ENCODE results near the gene ARAP1.

Gene ARAP1

DNA sequence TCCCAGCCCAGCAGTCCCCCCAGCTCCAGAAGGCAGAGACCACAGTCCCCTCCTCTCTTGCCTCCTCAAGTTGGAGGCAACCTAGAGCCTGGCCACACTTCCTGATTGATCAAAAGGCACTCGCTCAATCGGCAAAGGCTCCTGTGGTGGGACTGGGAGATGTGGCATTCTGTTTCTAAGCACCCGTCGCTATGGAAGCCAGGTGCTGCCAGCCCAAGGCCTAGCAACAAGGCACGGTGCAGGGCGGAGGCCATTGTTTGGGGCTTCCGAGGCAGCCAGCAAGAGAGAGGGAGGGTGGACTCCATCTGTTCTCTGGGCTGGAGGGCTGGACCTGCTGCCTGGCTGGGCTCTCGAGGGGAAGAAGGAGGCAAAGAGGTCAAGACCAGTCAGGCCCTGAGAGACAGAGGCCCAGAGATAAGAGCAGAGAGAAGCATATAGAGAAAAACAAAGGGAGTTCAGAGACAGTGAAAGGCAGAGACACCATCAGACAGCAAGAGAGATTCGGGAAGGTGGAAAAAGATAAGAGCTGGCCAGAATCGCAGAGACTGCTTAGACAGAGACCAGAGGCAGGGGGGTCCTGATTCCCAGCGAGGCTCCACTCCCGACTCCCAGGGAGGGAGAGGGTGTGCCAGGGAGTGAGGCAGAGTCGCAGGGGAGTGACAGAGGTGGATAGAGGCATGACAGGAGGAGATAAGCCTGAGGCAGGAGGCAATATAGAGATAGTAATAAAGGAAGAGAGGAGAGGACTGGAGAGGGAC lies 99.2 kb downstream of the ARAP1 start:
- DNase-seq: no peak

DNA sequence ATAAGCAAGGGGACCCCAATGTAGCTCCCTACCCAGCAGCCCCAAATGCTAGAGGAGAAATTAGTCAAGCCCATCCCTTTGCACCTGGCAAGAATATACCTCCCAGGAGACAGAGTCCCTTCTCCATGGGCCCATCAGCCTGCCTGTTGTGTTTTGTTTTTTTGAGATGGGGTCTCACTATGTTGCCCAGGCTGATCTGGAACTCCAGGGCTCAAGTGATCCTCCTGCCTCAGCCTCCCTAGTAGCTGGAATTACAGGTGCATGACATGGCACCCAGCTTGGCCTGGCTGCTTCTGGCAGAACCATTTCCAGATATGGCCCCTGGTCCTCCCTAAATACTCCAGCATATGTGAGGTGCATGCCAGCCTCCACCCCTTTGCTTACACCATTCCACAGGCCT lies 100.1 kb downstream of the ARAP1 start:
- DNase-seq: no peak

DNA sequence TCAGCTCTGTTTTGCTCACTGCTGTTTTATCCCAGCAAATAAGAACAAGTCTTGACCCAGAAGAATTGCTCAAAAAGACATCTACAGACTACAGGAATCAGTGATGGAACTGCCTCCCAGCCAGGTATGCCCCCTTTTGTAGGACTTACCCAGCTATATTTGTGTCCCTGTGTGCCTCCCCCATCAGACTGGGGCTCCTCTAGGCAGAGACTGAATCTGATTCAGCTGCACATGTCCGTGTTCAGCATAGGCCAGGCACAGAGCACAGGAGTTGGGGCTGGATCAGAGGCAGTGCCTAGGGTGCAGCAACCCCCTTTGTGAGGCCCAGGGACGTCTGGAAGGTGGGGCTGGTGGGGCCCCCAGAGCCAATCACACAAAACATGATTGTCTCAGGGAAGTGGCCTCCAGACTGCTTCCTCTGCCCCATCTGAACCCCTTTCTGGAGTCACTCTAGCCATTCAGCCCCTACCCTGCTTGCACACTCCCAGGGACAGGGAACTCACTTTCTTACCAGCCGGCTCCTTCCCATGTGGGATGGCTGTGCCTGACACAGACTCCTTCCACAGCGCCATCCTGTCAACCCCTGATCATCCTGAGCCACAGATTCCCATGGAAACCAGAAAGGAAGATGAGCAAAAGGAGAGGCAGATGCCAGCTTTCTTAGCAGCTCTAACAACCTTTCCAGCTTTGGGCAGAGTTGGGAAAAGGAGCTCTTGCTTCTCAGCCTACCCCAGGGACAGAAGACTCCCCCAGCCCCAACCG lies 102.8 kb downstream of the ARAP1 start:
- no peak for DNase-seq

DNA sequence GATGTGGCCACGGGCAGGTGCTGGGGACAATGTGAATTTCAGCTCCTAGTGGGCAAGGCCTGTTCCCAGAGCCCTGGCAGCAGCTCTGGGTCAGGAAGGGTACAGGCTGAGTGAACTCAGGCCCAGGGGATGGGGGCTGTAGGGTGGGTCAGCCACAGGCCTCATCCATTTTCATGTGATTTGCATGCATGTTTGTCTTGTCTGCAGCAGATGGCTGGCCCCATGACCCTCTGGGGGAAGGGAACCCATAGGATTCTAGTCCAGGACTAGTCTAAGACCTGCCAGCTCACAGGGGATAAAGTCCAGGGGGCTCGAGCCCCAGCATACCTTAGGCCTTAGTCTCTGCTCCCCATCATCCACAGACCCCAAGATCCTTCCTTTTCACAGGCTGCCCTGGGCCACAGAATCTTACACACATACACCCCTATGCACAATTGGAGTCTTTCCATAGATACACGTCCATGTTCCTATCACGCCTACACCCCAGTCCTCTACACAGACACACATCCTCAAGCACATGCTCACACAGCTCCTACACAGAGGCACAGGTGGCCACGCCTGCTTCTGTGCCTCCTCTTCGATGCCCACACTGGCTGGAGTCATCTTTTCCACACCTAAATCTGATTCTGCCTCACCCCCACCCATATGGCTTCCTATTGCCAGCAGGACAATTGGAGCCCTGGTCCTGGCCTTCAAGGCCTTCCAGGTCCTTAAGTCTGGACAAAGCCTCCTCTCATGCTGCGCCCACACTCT lies 103.6 kb downstream of the ARAP1 start:
- DNase-seq: no peak

DNA sequence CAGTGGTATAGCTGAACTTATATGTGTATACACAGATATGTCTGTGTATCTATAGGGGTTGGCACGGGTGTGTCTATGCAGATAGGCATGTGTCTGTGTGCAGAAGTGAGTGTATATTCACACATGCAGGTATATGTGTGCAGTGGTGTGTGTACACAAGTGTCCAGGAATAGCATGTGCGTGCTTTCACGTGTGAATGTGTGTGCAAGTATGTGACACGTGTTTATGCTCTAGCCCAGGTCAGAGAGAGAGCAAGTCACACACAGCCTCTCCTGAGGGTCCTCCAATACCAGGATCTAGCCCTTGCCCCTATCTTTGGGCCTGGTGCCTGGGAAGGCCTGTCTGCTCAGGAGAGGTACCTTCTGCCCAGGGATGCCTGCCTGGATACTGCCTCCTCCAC lies 104.3 kb downstream of the ARAP1 start:
- no peak for DNase-seq

DNA sequence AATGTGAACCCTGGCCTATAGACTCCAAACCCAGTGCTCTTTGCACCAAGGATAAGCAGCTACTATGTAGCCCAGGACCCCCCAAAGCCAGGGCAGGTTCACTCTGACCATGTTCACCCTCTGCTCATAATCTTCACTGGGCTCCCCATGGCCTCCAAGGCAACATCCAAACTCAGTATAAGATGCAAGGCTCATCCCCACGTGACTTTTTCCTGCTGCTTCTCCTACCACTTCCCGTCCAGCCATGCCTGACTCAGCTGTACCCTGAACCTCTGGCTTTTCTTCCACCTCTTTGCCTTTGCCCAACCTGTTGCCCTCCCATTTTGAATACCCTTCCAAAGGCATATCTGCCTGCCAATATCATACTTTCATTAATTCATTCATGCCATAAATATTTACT lies 105.7 kb downstream of the ARAP1 start:
- no peak for DNase-seq

DNA sequence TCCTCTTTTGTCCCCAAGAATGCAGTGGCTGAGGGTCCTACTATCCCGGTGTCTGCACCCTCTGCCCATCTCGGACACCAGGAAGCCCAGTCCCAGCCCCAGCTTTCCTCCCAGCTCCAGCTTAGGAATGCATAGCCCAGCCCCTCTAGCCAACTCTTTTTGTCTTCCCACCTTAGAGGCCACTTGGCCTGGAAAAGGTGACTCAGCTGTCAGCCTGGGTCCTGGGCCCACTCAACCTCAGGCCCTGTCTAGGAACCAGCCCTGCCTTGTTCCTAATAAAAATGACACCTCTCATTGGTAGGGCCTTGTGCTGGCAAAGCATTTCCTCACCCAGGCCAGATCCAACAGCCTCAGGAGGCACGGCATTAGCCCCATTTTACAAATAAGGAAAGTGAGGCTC lies 106.2 kb downstream of the ARAP1 start:
- DNase-seq: no peak

DNA sequence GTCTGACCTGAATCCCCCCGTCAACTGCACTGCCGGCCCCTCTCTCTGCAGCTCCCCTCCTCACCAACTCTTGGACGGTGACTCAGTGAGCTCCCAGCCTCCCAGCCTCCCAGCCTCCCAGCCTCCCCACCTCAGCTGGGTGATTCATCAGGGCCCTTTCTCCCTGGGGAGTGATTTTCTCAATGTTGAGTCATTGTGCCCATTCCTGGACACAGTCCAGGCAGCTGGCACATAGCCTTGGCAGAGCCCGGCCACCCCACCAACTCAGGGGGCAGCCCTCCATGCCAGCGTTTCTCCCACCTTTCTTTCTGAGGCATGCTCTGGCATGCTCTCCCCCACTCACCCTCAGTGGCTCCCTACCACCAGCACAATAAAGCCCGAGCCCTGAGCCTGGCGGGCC lies 108.7 kb downstream of the ARAP1 start:
- no peak for DNase-seq

DNA sequence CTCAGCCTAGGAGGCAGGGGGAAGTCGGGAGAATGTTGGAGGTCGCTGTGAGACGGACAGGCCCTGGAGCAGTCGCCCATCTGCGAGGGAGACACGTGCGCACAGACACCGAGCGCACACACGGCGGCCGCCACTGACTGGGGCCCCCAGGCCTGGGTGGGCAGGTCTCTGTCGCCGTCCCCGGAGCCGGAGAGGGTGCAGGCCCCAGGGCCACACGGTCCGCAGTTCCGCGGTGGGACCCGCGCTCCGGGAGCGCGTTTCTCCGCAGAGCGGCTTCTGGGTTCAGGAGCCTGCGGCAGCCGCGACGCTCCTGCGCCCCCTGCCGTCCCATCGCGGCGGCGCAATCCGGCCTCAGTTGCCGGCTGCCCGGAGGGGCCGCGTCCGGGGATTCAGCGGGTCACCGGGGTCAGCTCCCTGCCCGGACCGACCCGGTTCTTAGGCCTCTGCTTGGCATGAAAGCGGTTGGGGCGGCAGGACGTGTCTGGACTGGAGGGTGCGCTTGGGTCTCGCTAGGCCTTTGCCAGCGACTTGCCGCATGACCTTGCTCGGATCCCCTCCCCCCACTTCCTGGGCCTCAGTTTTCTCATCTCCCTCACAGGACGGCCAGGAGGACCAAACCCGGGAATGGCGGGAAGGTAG lies 109.2 kb downstream of the ARAP1 start:
- DNase-seq: no peak

DNA sequence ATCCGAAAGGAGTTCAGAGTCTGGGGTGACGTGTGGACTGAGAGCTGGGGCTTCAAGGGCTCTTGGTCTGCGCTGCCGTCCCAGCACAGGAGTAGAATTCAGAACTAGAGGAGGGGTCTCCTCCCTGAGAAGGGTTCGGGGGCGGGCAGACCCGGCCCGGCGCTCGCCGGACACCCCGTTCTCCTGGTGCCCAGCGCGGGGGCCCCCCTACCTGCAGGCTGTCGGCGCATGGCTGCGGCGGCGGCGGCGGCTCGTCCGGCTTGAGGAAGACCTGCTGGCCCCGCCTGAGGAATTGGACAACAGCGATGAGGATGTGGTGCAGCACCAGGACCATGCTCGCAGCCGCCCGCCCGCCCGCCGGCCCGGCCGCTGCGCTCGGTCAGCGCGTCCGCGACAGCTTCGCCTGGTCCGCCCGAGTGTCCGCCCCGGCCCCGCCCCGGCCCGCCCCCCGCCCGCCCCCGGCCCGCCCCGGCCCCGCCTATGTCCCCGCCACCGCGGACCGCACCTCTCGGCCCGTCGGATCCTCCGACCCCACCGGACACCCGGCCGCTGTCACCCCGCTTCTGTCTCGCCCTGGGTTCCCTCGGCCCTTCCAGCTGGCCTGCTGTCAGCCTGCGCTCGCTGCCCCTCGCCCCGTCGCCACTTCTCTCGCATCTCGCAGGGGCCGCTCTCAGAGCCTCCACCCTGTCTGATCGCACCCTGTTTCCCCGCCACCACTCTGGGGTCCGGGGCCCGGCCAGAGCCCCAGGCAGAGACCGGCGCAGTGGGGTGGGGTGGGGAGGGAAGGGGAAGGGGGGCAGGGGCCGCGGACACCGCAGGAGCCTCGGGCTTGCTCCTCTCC lies 109.9 kb downstream of the ARAP1 start:
- DNase-seq: no peak

DNA sequence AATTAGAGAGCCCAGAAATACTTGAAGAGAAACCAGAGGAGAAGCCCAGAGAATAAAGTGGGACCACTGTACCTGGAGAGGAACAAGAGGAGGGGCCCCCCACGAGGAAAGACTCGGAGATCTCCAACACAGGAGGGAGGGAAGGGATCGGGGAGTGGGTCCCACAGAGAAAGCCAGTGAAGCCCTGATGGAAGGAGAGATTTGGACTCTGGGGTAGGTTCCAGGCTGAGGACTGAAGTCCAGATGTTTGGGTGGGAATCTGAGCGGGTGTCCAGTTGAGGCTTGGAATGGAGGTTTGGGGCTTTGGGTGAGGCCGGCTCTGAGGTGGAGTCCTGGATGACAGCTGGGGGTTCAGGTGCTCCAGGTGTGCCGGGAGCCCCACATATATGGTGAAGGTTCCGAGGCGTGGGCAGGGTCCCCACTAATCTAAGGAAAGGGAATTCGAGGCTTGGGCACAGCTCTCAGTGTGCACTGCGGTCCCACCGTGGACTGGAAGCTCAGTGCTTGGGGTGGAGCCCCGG lies 110.6 kb downstream of the ARAP1 start:
- DNase-seq: no peak

DNA sequence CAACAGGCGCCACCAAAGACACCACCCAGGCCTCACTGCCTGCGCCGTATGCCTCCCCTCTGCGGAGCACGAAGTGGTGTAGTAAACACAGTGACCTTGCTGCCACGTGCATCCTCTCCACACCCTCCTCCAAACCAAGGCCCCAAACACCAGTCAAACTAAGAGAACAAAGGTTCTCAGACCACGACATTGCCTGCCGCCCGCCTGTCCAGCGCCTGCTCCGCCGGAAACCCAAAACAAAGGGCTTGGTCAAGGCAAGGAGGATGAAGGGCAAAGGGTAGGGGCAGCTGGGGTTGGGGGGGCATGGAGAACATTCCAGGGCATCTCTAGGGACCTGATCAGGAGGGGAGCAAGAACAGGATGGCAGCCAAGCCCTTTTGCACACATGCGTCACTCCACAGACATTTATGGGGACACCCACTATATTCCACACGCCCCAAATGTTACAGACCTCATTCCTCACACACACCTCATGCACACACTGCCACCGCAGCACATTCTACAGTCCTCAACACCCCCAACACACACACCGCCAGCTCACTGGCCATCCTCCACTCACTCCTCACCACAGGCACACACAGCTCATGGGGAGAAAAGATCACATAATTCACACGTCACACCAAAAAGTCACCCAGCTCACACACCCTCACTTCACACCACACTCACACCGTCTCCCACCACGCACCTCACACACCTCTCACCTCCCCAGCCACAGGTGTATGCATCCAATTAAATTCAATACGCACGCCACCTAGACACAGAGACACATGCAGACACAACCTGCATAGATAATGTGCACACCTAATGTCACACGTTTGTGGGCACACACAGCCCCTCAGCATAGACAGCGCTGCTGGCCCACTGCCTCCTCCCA lies 112.5 kb downstream of the ARAP1 start:
- no peak for DNase-seq

DNA sequence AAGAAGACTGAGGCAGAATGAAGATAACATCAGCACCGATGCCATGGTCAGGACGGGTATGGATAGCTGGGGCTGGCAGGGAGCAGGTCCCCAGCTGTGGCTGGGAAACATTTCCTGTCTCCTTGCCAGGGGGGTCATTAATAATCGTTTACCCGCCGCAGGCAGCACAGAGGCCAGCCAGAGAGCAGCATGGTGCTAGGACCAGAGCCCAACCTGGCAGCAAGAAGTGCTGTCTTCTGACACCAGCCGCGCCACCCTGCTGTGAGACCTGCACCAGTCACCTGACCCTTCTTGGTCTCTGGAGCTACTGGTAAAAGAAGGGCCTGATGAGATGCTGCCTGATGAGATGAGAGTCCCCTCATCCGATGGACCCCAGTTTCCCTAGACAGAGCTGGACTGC lies 114.3 kb downstream of the ARAP1 start:
- DNase-seq: no peak

DNA sequence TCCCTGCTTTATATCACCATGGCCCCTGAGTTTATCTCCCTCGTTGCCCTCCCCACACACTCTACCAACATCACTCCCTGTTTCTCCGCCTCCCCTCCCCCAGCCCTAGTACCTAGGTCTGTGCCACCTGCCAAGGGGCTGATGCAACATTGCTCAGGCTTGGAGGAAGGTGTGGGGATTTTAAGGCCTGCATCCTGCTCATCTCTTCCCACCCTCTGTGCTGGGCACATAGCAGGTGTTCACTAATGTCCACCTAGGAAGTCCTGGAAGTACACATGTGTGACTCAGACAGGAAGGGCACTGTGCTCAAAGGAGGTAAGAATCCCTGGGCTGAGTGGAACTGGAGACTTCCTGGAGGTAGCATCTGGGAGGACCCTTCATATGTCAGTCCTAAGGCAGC lies 115.0 kb downstream of the ARAP1 start:
- no peak for DNase-seq

DNA sequence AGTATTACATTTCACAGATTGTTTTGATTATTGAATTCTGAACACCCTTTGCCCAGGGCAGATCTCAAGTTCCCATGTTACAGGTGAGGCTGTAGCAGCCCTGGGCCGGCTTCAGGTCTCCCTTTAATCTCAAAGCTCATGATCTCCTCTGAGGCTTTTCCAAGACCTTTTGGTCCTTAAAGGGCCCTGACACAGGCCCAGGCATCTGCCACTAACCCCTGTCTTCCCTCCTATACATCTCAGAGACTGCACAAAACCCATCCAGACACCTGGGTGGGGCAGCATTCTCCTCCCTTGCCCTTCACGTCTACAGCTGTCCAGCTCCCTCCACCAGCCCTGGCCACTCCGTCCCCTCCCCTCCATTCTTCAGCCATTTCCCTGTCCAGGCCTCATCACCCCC lies 115.8 kb downstream of the ARAP1 start:
- no peak for DNase-seq

DNA sequence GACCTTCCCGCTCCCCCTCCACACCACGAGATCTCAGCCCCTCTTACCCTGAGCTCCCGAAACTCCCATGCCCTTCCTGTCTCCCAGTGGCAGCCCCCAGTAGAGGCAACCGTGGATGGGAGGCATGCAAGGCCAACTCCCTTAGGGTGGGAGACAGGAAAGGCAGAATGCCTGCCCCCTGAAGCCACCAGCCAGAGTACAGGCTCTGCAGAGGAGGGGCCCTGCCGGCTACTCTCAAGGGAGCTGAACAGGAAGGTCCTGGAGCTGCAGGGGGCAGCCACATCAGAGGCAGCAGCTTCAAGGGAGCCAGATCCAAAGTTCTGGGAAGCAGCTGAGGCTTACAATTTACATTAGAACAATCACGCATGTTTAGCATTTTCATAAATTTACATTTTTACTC lies 116.3 kb downstream of the ARAP1 start:
- no peak for DNase-seq

DNA sequence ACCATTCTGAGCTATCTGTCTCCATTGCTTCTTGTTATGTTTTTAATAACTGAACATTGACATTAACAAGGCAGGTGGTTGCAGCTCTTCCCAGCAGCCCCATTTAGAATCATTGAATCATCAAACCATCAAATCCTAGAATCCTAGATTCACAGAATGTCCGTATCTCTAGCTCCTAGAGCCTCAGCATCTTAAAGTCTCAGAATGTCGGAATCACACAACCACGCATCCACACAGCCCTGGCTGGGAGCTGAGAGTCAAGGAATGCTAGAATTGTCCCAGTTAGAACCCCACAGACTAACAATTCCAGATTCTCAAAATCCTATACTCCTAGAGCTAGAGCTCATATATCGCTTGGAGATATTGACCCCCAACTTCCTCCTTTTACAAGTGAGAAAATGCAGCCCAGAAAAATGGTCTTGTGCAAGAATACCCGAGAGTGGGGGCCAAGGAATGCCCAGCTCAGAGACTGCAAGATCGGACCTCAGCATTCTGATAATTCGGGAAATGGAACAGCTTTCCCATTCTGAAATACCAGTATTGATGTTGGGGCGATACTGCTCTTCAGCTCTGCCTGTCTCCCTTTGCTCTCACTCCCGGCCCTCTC lies 116.8 kb downstream of the ARAP1 start:
- DNase-seq: no peak
